Spinal cord (tissue), 10 donors: ENCODE measurements around the gene PTPRCAP. TPM values are rescaled to one million over a fixed set of nuclear protein-coding genes. Genes with fewer than 3 reads are reported as not detected.
A peak's percentile ranks its signal among the peaks of the same experiment; 100 is the strongest.

ENCODE experiments used
- DNase-seq, 6 donors: peaks; one replicate each; pipeline versions ENCODE4 v3.0.0 to v3.0.0-alpha.2; 2013 to 2015; ENCODE audit warnings: low spot score in 6 of 6, low read depth in 4 of 6
- H3K27ac ChIP-seq: one replicate; pipeline ENCODE4 v1.5.1; 2013; ENCODE audit warnings: low read depth, low read length, control low read depth
- H3K27me3 ChIP-seq: one replicate; pipeline ENCODE4 v1.6.1; 2013; ENCODE audit warnings: low read length; ENCODE audit not compliant: control insufficient read depth, insufficient read depth
- H3K36me3 ChIP-seq: one replicate; pipeline ENCODE4 v1.6.1; 2013; ENCODE audit warnings: low read length; ENCODE audit not compliant: control insufficient read depth, insufficient read depth
- H3K4me1 ChIP-seq: one replicate; pipeline ENCODE4 v1.6.1; 2013; ENCODE audit warnings: low read length; ENCODE audit not compliant: control insufficient read depth, insufficient read depth
- H3K4me3 ChIP-seq: one replicate; pipeline ENCODE4 v1.5.1; 2013; ENCODE audit warnings: low read depth, low read length, control low read depth
- H3K9me3 ChIP-seq: one replicate; pipeline ENCODE4 v1.6.1; 2013; ENCODE audit warnings: low read length; ENCODE audit not compliant: control insufficient read depth, insufficient read depth
- WGBS: methylation state at CpG from one replicate; pipeline ENCODE4 v1.1.5; 2013; ENCODE audit warnings: missing lambda C conversion rate; ENCODE audit not compliant: insufficient coverage; 5-methylcytosine and 5-hydroxymethylcytosine counted together
- polyA plus RNA-seq, 2 donors: library from polyadenylated mRNA; unstranded; fragments of 120-200 nt; gene quantifications; one replicate each; pipeline ENCODE4 v1.2.1, GENCODE V29; 2013; ENCODE audit not compliant: insufficient read length in 2 of 2
- small RNA-seq: library from RNA; depleted of rRNA; stranded (forward); fragments of <200 nt; gene quantifications from one replicate; pipeline ENCODE3, GENCODE V24; 2014; ENCODE audit warnings: low replicate concordance
- total RNA-seq, 2 donors: library from RNA; depleted of rRNA in 1 of 2; stranded (reverse); fragments of 120-200 nt in 1 of 2; fragments of >200 nt in 1 of 2; gene quantifications; one replicate each; pipeline versions ENCODE4 v1.2.3 to v1.2.4, GENCODE V29; 2013 to 2014
- donor health status: healthy.

PTPRCAP gene
- total and polyA plus RNA-seq, 4 donors = 0.40 to 3.0 (median 1.7) TPM

DNA sequence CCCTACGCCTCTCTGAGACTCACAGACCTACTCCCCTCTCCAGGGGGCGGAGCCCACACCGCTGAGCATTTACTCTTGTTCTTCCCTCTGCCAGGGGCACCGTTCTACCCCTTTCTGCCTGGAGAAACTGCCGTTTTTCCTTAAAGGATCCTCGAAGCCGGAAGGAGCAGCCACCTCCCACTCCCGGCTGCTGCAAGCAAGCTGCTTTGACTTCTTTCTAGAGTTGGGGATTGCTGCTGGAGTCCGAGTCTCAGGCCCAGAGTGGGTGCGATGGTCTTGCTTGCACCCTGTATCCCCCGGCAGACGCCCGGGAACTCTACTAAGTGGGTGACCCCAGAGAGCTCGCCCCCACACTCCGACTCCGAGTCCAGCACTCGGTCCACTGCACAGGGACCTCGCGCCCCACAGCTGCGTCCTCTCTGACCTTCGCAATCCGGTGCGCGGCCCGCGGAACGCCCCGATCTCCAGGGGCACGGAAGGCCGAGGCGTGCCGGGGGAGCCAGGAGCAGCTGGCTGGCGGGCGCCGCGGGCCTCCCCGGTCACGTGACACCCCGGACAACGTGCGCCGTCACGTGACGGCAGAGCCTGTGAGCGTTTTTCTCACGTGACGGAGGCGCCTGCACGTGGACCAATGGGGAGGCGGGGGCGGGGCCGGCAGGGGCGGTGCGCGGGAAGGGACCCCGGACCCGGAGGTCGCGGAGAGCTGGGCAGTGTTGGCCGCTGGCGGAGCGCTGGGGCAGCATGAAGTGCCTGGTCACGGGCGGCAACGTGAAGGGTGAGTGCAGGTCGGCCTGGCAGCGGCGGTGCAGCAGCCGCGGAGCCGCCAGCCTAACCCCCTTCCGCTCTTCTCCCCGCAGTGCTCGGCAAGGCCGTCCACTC, 45.9 kb downstream of the PTPRCAP start, which contains the start of gene RAD9A:
TSS of gene RAD9A (plus strand) at position 683 of the 879 bp plus-strand sequence. CDS start at position 742, 59 bp downstream.
- peak within 1 kb of the TSS; percentile 87 for H3K27ac ChIP-seq
- DNase-seq = peak; percentile 87 to 98 (median 94)
- H3K9me3 ChIP-seq = no peaks in the 10 kb centered on the region
- H3K27me3 ChIP-seq = no peaks in the 10 kb centered on the region
- under 1% methylated on average over 72 of the region's 75 CpGs for WGBS
- H3K36me3 ChIP-seq = peaks cover 39% of the 10 kb centered on the region
- peak within 1 kb of the TSS; percentile 85 for H3K4me3 ChIP-seq
- H3K4me1 ChIP-seq = peaks cover 23% of the 10 kb centered on the region

DNA sequence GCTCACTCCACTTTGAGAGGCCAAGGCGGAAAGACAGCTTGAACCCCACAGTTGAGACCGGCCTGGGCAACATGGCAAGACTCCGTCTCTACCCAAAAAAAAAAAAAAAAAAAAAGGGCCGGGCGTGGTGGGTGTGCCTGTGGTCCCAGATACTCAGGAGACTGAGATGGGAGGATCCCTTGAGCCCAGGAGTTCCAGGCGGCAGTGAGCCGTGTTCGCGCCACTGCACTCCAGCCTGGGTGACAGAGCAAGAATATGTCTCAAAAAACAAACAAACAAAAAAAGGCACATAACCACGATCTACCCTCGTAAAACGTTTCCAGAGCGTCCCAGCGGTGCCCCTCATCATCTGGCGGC, 46.6 kb downstream of the PTPRCAP start:
- H3K36me3 ChIP-seq = peaks cover 32% of the 10 kb centered on the region
- peaks cover 20% of the 10 kb centered on the region for H3K4me1 ChIP-seq
- H3K27ac ChIP-seq = peak overlapping the region; percentile 87
- DNase-seq = no peak
- H3K27me3 ChIP-seq = no peaks in the 10 kb centered on the region
- WGBS = 2% methylated on average over 10 of the region's 15 CpGs
- no peaks in the 10 kb centered on the region for H3K9me3 ChIP-seq
- H3K4me3 ChIP-seq = peak overlapping the region; percentile 85

DNA sequence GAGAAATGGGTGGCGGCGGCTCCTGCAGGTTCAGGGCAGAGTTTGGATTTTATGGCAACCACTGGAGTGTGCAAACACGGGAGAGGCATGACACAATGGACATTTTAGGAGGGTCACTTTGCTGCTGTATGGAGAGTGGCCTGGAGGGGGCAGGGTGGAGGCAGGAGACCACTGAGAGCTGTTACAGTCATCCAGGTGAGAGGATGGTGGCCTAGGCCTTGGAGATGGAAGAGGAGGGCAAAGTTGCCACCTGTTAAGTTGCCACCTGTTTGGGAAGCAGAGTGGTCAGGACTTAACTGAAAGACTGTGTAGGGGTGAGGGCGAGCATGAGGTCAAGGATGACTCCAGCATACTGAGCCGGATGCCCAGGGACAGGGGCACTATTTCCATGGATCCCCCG, 48.0 kb downstream of the PTPRCAP start:
- H3K27me3 ChIP-seq = no peaks in the 10 kb centered on the region
- peaks cover 30% of the 10 kb centered on the region for H3K4me1 ChIP-seq
- peak in 1 of 6 donors; percentile 23 for DNase-seq
- H3K9me3 ChIP-seq = no peaks in the 10 kb centered on the region
- no peak overlapping the region for H3K27ac ChIP-seq
- WGBS = 61% methylated on average over 4 of the region's 6 CpGs
- no peak overlapping the region for H3K4me3 ChIP-seq
- H3K36me3 ChIP-seq = peaks cover 22% of the 10 kb centered on the region

DNA sequence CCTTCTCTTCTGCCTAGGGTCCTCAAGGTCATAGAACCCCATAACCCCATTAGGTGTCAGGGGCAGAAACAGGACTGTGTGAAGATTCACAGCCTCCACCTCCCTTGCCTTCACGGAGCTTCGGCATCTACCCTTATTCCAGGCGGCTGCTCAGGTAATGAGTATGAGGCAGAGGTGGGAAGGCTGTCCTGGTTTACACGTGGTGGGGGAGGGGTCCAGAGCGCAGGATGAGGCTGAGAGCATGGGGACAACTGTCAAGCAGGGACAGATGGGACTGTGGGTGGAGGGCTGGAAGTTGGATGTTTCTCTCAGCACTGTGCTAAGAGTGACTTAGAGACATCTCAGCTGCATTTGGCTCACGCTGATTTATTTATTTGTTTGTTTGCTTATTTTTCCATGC, 50.0 kb downstream of the PTPRCAP start:
- no peaks in the 10 kb centered on the region for H3K9me3 ChIP-seq
- H3K27me3 ChIP-seq = no peaks in the 10 kb centered on the region
- H3K4me1 ChIP-seq = peaks cover 30% of the 10 kb centered on the region
- no peak for DNase-seq
- no peak overlapping the region for H3K27ac ChIP-seq
- WGBS = 51% methylated on average over 5 of the region's 6 CpGs
- no peak overlapping the region for H3K4me3 ChIP-seq
- peaks cover 6% of the 10 kb centered on the region for H3K36me3 ChIP-seq

DNA sequence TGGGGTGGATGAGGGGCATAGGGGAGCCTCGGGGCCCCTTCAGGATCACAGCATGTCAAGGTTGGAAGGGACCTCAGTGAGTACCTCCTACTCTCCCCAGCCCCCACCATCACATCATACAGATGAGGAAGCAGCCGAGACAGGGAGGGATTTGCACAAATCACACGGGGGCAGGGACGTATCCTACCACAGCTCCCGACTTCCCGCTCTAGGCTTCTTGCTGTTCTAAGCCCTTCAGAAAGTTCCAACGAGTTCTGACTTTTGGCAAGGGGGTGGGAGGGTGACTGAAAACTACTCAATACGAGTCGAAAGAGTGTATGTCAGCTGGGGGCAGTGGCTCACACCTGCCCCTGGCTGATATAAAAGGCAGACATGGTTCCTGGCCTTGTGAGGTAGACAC, 50.4 kb downstream of the PTPRCAP start:
- H3K27ac ChIP-seq = no peak overlapping the region
- 39% methylated on average over 8 of the region's 9 CpGs for WGBS

More for the DNA sequence above, 50.4 kb downstream of the PTPRCAP start:
- Histone ChIP-seq H3K4me1 (peaks cover 29% of the 10 kb centered on the region), H3K27me3 (no peaks in the 10 kb centered on the region), H3K4me3 (no peak overlapping the region), H3K9me3 (no peaks in the 10 kb centered on the region), H3K36me3 (peaks cover 4% of the 10 kb centered on the region)
- no peak for DNase-seq

Small RNAs within 50 kb of the gene (small RNA-seq; reads per million reads assigned to genes)
- gene RNU6-1238P = not detected

Other genes starting within 250 kb of the PTPRCAP start
- 10 to 100 TPM; 44.6 to 44.9 TPM for gene GRK2, start 171.2 kb downstream of the PTPRCAP start, total RNA-seq
- gene GRK2, start 171.2 kb downstream of the PTPRCAP start, polyA plus RNA-seq = 100 to 1,000 TPM; 107 to 125 TPM
- gene ANKRD13D, start 148.4 kb downstream of the PTPRCAP start, total RNA-seq = 10 to 100 TPM; 42.8 to 44.9 TPM
- 100 to 1,000 TPM in 1 of 2 donors, 10 to 100 TPM in 1; 77.3 to 115 TPM for gene ANKRD13D, start 148.4 kb downstream of the PTPRCAP start, polyA plus RNA-seq
- 10 to 100 TPM in 1 of 2 donors, 1 to 10 TPM in 1; 7.1 to 14.7 TPM for gene SSH3, start 134.2 kb downstream of the PTPRCAP start, total RNA-seq
- gene SSH3, start 134.2 kb downstream of the PTPRCAP start, polyA plus RNA-seq = 10 to 100 TPM; 14.2 to 21.5 TPM
- 10 to 100 TPM in 1 of 2 donors, 1 to 10 TPM in 1; 7.8 to 33.2 TPM for gene POLD4, start 84.1 kb downstream of the PTPRCAP start, total RNA-seq
- 10 to 100 TPM; 18.0 to 34.8 TPM for gene POLD4, start 84.1 kb downstream of the PTPRCAP start, polyA plus RNA-seq
- gene CLCF1, start 64.1 kb downstream of the PTPRCAP start, total RNA-seq = under 1 TPM; 0.50 to 0.72 TPM
- 1 to 10 TPM; 1.5 to 3.3 TPM for gene CLCF1, start 64.1 kb downstream of the PTPRCAP start, polyA plus RNA-seq
- 10 to 100 TPM; 10.4 to 20.9 TPM for gene RAD9A, start 45.7 kb downstream of the PTPRCAP start, total RNA-seq
- 10 to 100 TPM; 31.4 to 43.5 TPM for gene RAD9A, start 45.7 kb downstream of the PTPRCAP start, polyA plus RNA-seq
- 100 to 1,000 TPM in 1 of 2 donors, 10 to 100 TPM in 1; 81.2 to 130 TPM for gene PPP1CA, start 35.8 kb downstream of the PTPRCAP start, total RNA-seq
- gene PPP1CA, start 35.8 kb downstream of the PTPRCAP start, polyA plus RNA-seq = 100 to 1,000 TPM; 115 to 119 TPM
- gene TBC1D10C, start 33.6 kb downstream of the PTPRCAP start, total RNA-seq = 1 to 10 TPM in 1 of 2 donors, under 1 TPM in 1; 0.83 to 1.9 TPM
- gene TBC1D10C, start 33.6 kb downstream of the PTPRCAP start, polyA plus RNA-seq = 1 to 10 TPM; 2.1 to 5.7 TPM
- gene CARNS1, start 22.0 kb downstream of the PTPRCAP start, total RNA-seq = 10 to 100 TPM in 1 of 2 donors, 1 to 10 TPM in 1; 8.6 to 17.1 TPM
- 10 to 100 TPM; 34.2 to 38.6 TPM for gene CARNS1, start 22.0 kb downstream of the PTPRCAP start, polyA plus RNA-seq
- 10 to 100 TPM; 14.2 to 35.4 TPM for gene RPS6KB2, start 9.2 kb downstream of the PTPRCAP start, total RNA-seq
- gene RPS6KB2, start 9.2 kb downstream of the PTPRCAP start, polyA plus RNA-seq = 10 to 100 TPM; 38.3 to 46.7 TPM
- gene CORO1B, start 5.8 kb upstream of the PTPRCAP start, total RNA-seq = 10 to 100 TPM; 27.8 to 64.1 TPM
- gene CORO1B, start 5.8 kb upstream of the PTPRCAP start, polyA plus RNA-seq = 10 to 100 TPM; 57.7 to 58.2 TPM
- gene GPR152, start 15.0 kb upstream of the PTPRCAP start, total RNA-seq = not detected
- not detected for gene GPR152, start 15.0 kb upstream of the PTPRCAP start, polyA plus RNA-seq
- gene CABP4, start 17.7 kb upstream of the PTPRCAP start, total RNA-seq = under 1 TPM; 0.30 to 0.39 TPM
- under 1 TPM; 0.53 to 0.67 TPM for gene CABP4, start 17.7 kb upstream of the PTPRCAP start, polyA plus RNA-seq
- 10 to 100 TPM; 14.9 to 19.7 TPM for gene TMEM134, start 31.6 kb upstream of the PTPRCAP start, total RNA-seq
- 10 to 100 TPM; 48.8 to 69.0 TPM for gene TMEM134, start 31.6 kb upstream of the PTPRCAP start, polyA plus RNA-seq
- 10 to 100 TPM; 47.0 to 77.4 TPM for gene AIP, start 45.3 kb upstream of the PTPRCAP start, total RNA-seq
- 10 to 100 TPM; 64.5 to 65.7 TPM for gene AIP, start 45.3 kb upstream of the PTPRCAP start, polyA plus RNA-seq
- gene PITPNM1, start 67.7 kb upstream of the PTPRCAP start, total RNA-seq = 10 to 100 TPM; 34.0 to 48.6 TPM
- 100 to 1,000 TPM; 101 to 118 TPM for gene PITPNM1, start 67.7 kb upstream of the PTPRCAP start, polyA plus RNA-seq
- gene CDK2AP2, start 70.5 kb upstream of the PTPRCAP start, total RNA-seq = 10 to 100 TPM in 1 of 2 donors, 1 to 10 TPM in 1; 8.7 to 27.5 TPM
- 10 to 100 TPM; 51.1 to 53.2 TPM for gene CDK2AP2, start 70.5 kb upstream of the PTPRCAP start, polyA plus RNA-seq
- gene CABP2, start 85.8 kb upstream of the PTPRCAP start, total RNA-seq = under 1 TPM in 1 of 2 donors, not detected in 1; 0.22 TPM
- not detected for gene CABP2, start 85.8 kb upstream of the PTPRCAP start, polyA plus RNA-seq
- gene GSTP1, start 146.1 kb upstream of the PTPRCAP start, total RNA-seq = 100 to 1,000 TPM; 241 to 756 TPM
- gene GSTP1, start 146.1 kb upstream of the PTPRCAP start, polyA plus RNA-seq = 100 to 1,000 TPM; 445 to 502 TPM
- 100 to 1,000 TPM; 144 to 219 TPM for gene NDUFV1, start 169.3 kb upstream of the PTPRCAP start, total RNA-seq
- 100 to 1,000 TPM; 243 to 292 TPM for gene NDUFV1, start 169.3 kb upstream of the PTPRCAP start, polyA plus RNA-seq
- gene NUDT8, start 192.3 kb upstream of the PTPRCAP start, total RNA-seq = 1 to 10 TPM; 2.6 to 6.8 TPM
- gene NUDT8, start 192.3 kb upstream of the PTPRCAP start, polyA plus RNA-seq = 1 to 10 TPM; 6.2 to 6.6 TPM
- gene TBX10, start 202.1 kb upstream of the PTPRCAP start, total RNA-seq = not detected
- gene TBX10, start 202.1 kb upstream of the PTPRCAP start, polyA plus RNA-seq = not detected
- 1 to 10 TPM in 1 of 2 donors, under 1 TPM in 1; 0.79 to 3.5 TPM for gene ACY3, start 213.0 kb upstream of the PTPRCAP start, total RNA-seq
- gene ACY3, start 213.0 kb upstream of the PTPRCAP start, polyA plus RNA-seq = 1 to 10 TPM; 2.3 to 6.0 TPM
- not detected for gene ALDH3B2, start 236.9 kb upstream of the PTPRCAP start, total RNA-seq
- gene ALDH3B2, start 236.9 kb upstream of the PTPRCAP start, polyA plus RNA-seq = not detected